ENCODE measurements around the gene DPH2. TPM values are rescaled to one million over a fixed set of nuclear protein-coding genes. Genes with fewer than 3 reads are reported as not detected.
A peak's percentile ranks its signal among the peaks of the same experiment; 100 is the strongest.

The DPH2 gene
- total RNA-seq, 1 experiment from 2014 or later: 28.5 TPM

- DNase-seq (ENCODE audit: low spot score): no peak
Measured at GRCh38 chr1:43968348-43968948, 1.4 kb upstream of the DPH2 start.

- no peak for DNase-seq (ENCODE audit: low spot score)
Measured at GRCh38 chr1:43969416-43969745, 429 bp upstream of the DPH2 start.

- no peak for DNase-seq (ENCODE audit: low spot score)
Measured at GRCh38 chr1:43970502-43970901, 692 bp downstream of the DPH2 start.

DNA sequence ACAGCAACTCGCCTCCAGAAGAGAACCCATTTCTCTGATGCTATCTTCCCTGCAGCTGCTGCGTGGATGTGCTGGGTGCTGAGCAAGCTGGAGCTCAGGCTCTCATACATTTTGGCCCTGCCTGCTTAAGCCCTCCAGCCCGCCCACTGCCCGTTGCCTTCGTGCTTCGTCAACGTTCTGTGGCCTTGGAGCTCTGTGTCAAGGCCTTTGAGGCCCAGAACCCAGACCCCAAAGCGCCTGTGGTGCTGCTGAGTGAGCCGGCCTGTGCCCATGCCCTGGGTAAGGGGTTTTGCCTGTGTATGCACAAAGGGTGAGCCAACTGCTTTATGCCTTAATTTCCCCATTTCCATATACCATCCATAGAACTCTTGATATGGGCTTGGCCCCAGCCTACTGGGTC lies 1.1 kb downstream of the DPH2 start:
- DNase-seq (ENCODE audit: low spot score): no peak

- DNase-seq (ENCODE audit: low spot score): no peak
Measured at GRCh38 chr1:43971336-43971980, 1.6 kb downstream of the DPH2 start.

- DNase-seq (ENCODE audit: low spot score): no peak
Measured at GRCh38 chr1:43973981-43974442, 4.2 kb downstream of the DPH2 start.

GRCh38 chr1:43974443-43975248 lies 4.8 kb downstream of the DPH2 start, which contains the start of gene ATP6V0B:
Gene ATP6V0B, plus strand, starts transcription at chr1:43974960. Its CDS starts 81 bp downstream, at chr1:43975041.
- peak; percentile 95 for DNase-seq (ENCODE audit: low spot score)

DNA sequence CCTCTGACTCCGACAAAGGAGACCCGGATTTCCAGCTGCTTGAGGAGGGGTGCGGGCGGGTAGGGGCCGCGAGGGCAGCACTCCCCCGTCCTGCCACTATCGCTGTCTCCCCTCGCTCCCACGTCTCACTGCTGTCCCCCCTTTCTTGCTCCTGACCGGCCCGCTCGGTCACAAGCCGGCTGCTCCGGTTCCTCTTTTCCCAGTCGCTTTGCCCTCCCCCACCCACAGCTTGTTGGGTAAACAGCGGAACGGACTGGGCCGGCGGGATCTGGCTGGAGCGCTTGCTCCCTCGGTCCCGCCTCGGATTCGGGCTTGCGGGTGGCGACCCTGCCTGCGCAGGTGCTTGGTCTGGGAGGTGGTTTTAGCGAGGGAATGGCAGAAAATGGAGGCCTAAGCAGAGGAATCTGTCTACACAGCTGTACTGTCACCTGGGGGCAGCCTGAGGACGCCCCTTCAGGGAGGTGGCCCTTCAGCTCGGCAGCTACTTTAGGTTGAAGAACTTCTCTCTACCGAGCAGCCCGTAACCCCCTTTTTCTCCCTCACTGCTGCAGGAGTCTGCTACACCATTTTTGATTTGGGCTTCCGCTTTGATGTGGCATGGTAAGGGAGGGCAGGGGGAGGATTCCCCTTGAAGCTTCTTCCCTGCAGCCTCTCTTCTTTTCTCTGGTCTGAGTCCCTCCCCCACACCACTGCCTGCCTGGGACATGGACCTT lies 5.6 kb downstream of the DPH2 start:
- DNase-seq (ENCODE audit: low spot score): no peak

DNA sequence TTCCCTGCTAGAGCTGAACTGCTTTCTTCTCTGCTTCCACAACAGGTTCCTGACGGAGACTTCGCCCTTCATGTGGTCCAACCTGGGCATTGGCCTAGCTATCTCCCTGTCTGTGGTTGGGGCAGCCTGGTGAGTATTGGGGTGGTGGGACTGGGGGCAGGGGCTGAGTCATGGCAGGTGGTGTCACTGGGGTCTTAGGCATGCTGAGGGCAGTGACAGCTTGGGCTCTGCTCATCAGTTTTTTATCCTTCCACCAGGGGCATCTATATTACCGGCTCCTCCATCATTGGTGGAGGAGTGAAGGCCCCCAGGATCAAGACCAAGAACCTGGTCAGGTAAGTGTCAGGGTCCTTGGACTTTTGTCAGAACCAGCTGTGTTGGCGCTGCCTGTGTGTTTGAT lies 6.2 kb downstream of the DPH2 start:
- DNase-seq (ENCODE audit: low spot score): no peak

DNA sequence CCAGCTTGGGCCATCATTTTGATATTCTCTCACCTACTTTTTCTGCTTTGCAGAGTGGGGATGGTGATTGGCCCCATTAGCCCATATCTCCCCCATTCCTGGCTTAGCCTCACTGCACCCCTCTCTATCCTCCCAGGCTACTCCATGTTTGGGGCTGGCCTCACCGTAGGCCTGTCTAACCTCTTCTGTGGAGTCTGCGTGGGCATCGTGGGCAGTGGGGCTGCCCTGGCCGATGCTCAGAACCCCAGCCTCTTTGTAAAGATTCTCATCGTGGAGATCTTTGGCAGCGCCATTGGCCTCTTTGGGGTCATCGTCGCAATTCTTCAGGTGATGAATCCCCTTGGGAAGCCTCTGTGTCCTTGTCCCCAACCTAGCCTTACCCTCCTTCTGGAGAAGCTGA lies 7.1 kb downstream of the DPH2 start:
- DNase-seq (ENCODE audit: low spot score): no peak

- no peak for DNase-seq (ENCODE audit: low spot score)
Measured at GRCh38 chr1:43977376-43978263, 7.8 kb downstream of the DPH2 start.

DNA sequence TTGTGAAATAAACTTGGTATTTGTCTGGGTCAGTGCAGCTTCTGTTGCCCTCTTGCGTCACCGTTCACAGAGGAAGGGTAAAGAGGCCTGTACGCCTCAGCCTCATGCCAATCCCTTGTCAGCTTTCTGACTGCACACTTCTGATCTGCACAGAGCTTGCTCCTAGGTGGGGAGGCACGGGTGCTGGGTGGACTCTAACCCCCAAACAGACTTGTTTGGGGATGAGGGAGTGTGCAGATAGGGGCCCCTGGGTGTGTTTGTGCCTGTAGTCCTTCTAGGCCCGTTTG lies 8.4 kb downstream of the DPH2 start:
- no peak for DNase-seq (ENCODE audit: low spot score)

DNA sequence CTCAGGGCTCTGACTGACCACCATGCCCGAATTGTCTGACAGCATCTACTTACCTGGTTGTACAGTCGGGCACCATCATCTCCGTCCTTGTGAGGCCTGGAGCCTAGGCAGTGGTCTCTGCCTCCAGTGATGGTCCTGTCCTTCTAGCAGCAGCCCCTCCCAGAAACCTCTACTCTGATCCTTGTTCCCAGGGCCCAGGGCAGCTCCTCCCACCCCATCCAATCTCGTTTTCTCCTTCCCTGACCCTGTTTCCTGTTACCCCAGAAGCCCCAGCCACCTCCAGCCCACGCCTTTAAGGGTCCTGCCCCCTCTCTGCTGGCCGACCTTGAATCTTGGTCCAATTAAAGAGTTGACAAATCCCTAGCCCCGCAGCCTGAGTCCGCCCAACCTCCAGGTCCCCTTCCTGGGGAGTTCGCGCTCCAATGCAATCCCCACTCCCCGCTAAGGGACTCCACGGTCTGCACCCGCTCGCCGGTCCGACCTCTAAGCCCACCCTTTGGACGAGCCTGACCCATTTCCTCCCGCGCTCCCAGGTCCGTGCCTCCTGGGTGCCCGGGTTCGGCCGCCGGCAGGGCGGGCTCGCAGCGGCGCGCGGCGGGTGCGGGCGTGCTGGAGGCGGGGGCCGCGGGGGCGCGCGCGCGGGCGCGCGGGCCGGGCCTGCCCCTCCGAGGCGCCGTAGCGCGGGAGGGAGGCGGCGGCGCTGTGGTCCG lies 8.9 kb downstream of the DPH2 start, which contains the start of gene B4GALT2:
TSS of gene B4GALT2 (plus strand) at position 660 of the 710 bp plus-strand sequence. CDS start 1,951 bp downstream, outside the sequence.
- DNase-seq (ENCODE audit: low spot score): peak; percentile 25

- no peak for DNase-seq (ENCODE audit: low spot score)
Measured at GRCh38 chr1:43979261-43979527, 9.4 kb downstream of the DPH2 start.

DNA sequence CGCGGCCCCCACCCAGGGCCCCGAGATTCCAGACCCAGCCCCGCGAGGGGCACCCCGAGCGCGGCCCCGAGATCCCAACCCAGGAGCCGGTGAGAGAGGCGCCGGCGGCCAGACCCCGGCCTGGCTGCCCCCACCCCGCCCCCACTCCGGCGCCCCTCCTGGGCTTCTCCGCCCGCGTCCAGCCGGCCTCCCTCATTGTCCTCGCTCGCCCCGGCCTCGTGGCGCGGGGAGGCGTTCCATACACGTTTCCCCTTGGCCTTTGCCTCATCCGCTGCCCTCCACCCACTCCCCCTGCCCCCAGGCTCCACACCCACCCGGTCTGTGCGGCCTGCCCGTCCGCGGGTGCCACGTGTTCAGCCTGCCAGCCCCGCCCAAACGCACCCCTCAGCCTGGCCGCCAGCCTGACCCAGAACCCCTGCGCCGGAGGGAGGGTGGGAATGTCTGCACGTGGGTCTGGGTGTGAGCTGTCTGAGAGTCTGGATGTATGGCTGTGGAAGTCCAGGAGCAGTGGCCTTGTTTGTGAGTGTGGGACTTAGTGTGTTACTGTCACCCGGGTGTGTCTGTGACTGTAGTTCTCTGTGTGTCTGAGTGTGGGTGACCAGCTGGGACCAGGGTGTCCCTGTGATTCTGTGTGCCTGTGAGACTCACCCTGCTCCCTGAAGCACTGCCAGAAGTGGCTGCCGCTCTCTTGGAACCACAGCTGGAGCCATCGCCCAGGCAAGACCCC lies 9.9 kb downstream of the DPH2 start:
- peak; percentile 61 for DNase-seq (ENCODE audit: low spot score)

DNA sequence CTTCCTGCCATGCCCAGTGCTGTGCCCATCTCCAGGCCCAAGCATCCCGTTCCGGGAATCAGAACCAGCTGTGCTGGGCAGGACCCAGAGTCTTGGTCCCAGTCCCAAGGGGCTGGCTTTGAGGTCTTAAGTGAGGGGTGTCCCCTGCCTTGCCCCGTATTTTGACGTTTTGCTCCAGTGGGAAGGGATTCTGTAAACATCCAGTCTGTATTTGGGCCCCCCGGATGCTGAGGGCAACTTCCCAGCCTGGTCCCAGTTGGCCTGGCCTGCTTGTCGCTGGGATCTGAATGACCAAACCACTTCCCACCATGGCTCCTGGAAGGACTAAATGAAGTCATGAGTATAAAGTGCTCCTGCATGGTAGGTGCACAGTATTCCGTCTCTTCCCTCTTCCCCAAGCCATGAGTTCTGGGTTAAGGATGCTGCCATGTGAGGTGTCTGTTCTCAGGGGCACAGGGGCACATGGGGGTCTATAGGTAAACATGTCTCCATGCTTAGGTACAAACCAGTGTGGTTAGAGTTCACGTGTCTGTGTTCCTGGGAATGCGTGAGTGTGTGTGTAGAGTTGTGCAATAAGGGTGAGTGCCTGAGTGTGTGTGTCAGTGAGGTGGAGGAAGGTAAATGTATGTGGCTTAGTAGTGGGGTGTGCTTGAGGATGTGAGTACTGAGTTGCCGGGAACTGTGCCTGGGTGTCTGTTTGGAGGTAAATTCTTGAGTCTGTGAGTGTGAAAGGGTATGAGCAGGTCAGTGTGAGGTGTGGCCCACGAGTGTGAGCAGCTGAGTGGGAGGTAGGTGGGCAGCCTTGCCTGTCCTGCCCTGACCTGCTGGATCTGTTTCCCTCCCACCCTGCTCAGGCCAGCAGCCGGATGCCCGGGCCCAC lies 10.7 kb downstream of the DPH2 start:
- no peak for DNase-seq (ENCODE audit: low spot score)

DNA sequence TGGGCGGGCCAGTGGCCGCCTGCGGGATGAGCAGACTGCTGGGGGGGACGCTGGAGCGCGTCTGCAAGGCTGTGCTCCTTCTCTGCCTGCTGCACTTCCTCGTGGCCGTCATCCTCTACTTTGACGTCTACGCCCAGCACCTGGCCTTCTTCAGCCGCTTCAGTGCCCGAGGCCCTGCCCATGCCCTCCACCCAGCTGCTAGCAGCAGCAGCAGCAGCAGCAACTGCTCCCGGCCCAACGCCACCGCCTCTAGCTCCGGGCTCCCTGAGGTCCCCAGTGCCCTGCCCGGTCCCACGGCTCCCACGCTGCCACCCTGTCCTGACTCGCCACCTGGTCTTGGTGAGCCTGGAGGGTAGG lies 11.3 kb downstream of the DPH2 start:
- no peak for DNase-seq (ENCODE audit: low spot score)

DNA sequence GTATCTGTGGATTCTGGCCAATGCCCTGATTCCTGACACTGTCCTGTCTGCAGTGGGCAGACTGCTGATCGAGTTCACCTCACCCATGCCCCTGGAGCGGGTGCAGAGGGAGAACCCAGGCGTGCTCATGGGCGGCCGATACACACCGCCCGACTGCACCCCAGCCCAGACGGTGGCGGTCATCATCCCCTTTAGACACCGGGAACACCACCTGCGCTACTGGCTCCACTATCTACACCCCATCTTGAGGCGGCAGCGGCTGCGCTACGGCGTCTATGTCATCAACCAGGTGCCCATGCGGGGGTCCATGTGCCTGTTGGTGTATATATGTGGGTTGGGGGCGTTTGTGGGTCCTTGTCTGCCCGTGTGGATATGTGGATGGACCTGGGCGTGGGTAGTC lies 11.8 kb downstream of the DPH2 start:
- no peak for DNase-seq (ENCODE audit: low spot score)

DNA sequence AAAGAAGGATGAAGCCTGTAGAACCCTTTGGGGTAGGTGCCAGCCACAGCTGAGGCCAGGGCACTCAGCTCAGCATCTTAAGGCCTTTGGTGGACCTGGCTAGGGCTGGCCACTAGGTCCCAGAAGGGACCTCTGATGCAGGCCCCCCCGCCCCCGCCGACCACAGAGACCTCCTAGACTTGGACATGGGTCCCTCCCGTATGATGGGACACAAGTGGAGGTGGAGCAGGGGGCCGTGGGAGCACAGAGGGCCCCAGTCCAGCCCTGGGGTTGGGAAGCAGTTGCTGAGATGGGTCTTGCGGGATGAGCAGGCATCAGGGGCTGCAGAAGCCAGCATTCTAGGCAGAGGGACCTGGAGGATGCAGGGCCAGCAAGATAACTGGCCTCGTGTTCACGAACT lies 12.4 kb downstream of the DPH2 start:
- no peak for DNase-seq (ENCODE audit: low spot score)
